Left ventricle myocardium superior (tissue), 1 donor: ENCODE results near the gene GRM4. TPM values are rescaled to one million over a fixed set of nuclear protein-coding genes. Genes with fewer than 3 reads are reported as not detected.
"Not testable (repeated sequence)": the region's sequence is repeated elsewhere in the genome, so short reads cannot be mapped to it uniquely, and the experiment has no call there.

Experiments
- ATAC-seq: fragments of 200-7000 bp; cut with Tn5 transposase; one replicate; pipeline ENCODE4 v1.9.1; 2020; ENCODE audit warnings: mild to moderate bottlenecking, moderate library complexity
- DNase-seq: peaks from one replicate; pipeline ENCODE4 v3.0.0-alpha.2; 2020
- intact Hi-C: fragments of 100-400 bp; cut with micrococcal nuclease; formaldehyde crosslinking; loops from one replicate; pipeline ENCODE4 v1.11.0; 2022
- long read RNA-seq: library from polyadenylated mRNA; unstranded; transcript quantifications from one replicate; pipeline ENCODE4 v2.0.0, GENCODE V29; 2021
- total RNA-seq: library from RNA; stranded (reverse); fragmentation: NEBNext Ultra II Directional; extraction: Animal tissue kit (Norgen Biotek cat#: 25700); gene quantifications from one replicate; pipeline ENCODE4 v1.2.1, GENCODE V29; 2021
- donor health status: DM: no; HTN: yes; CAD: no; lungs with severe emphysema.

The GRM4 gene
- not detected for total RNA-seq
- long read RNA-seq: 0 reads

GRCh38 chr6:34146021-34146782, at the start of gene GRM4:
GRM4 (minus strand) TSS chr6:34146087; CDS start chr6:34133496, 12,591 bp downstream.
- intact Hi-C loops: loop anchor here (10.0 kb wide), 1 partner anchor 91 kb away; no protein-coding TSS in a partner anchor
- ATAC-seq: no peak
- DNase-seq: no peak

GRCh38 chr6:34194772-34195171, 48.9 kb upstream of the GRM4 start:
- intact Hi-C loops: loop anchor here (10.0 kb wide), 1 partner anchor 220 kb away; no protein-coding TSS in a partner anchor
- no peak for ATAC-seq

DNA sequence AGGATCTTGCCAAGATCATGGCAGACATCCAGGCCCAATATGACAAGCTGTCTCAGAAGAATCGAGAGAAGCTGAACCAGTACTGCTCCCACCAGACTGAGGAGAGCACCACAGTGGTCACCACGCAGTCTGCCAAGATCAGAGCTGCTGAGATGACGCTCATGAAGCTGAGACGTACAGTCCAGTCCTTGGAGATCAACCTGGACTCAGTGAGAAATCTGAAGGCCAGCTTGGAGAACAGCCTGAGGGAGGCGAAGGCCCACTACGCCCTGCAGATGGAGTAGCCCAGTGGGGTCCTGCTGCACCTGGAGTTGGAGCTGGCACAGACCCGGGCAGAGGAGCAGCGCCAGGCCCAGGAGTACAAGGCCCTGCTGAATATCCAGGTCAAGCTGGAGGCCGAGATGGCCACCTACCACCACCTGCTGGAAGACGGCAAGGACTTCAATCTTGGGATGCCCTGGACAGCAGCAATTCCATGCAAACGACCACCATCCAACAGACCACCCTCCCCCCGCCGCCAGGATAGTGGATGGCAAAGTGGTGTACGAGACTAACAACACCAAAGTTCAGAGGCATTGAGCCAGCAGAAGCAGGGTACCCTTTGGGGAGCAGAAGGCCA, 44.7 kb upstream of the GRM4 start:
- intact Hi-C loops: loop anchor here (10.0 kb wide), 1 partner anchor 224 kb away; no protein-coding TSS in a partner anchor
- no peak for DNase-seq
- ATAC-seq: no peak

More at GRCh38 chr6:34194772-34195171, 48.9 kb upstream of the GRM4 start:
- DNase-seq: no peak

- intact Hi-C loops: loop anchor here (10.0 kb wide), 1 partner anchor 225 kb away; no protein-coding TSS in a partner anchor
- peak; percentile 59 for DNase-seq
These were observed 44.1 kb upstream of the GRM4 start for GRCh38 chr6:34189806-34190503.

GRCh38 chr6:34184726-34185125, 38.8 kb upstream of the GRM4 start:
- ATAC-seq, intact Hi-C loops: not testable (repeated sequence)

More at GRCh38 chr6:34189806-34190503, 44.1 kb upstream of the GRM4 start:
- no peak for ATAC-seq

DNA sequence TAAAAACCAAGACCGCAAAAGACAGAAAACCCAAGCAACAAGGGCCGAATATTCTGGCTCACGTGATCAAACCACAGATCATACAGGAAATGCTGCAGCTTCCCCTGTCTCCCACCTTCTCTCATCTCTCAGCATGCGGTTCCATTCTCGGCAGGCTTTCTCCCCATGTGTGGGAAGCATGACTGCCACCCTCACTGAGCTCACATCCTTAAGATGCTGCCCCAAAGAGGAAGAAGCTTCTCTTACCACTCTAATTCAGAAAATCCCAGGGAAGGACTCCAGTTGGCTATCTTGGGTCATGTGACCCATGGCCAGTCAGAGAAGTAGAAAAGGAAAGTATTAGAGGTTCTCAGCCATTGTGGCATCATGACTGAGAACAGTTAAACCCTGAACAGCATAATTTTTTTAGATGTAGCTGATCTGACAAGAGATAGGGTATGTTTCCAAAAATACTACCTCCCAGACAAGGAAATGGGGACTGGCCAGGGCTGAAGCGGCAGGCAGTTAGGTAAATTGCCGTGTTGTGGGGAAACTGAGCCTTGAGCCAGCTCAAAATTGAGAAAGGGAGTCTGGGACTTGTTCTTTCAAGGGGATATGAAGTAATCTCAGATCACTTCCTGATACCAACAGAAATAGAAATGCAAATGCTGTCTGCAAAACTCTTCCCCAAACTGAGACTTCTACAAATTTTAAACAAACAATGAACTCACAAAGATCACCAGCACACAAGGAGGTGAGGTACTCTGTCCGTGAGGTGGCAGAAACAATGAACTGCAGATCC, 37.1 kb upstream of the GRM4 start:
- DNase-seq: no peak
- intact Hi-C loops: no loop called here
- no peak for ATAC-seq

More at GRCh38 chr6:34184726-34185125, 38.8 kb upstream of the GRM4 start:
- not testable (repeated sequence) for DNase-seq

DNA sequence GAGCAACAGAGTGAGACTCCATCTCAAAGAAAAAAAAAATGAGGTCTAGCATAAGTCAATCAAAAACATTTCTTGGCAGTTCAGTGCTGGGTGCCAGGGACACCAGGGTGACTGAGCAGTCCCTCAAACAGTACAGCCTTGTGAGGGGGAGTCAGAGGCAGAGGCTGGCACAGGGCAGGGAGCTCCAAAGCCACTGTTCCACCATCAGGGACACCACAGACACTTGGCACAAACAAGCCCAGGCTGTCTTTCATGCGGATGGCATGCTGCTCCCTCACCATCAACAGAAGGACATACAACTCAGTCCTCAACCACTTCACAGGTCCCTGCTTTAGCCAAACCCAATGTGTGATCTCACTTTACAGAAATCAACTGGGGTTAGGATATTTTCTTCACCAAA, 36.0 kb upstream of the GRM4 start:
- ATAC-seq (no peak), DNase-seq (no peak)
- intact Hi-C loops: no loop called here

- ATAC-seq: no peak
- intact Hi-C loops: no loop called here
- DNase-seq: no peak
These were observed 33.3 kb upstream of the GRM4 start for GRCh38 chr6:34179106-34179720.

DNA sequence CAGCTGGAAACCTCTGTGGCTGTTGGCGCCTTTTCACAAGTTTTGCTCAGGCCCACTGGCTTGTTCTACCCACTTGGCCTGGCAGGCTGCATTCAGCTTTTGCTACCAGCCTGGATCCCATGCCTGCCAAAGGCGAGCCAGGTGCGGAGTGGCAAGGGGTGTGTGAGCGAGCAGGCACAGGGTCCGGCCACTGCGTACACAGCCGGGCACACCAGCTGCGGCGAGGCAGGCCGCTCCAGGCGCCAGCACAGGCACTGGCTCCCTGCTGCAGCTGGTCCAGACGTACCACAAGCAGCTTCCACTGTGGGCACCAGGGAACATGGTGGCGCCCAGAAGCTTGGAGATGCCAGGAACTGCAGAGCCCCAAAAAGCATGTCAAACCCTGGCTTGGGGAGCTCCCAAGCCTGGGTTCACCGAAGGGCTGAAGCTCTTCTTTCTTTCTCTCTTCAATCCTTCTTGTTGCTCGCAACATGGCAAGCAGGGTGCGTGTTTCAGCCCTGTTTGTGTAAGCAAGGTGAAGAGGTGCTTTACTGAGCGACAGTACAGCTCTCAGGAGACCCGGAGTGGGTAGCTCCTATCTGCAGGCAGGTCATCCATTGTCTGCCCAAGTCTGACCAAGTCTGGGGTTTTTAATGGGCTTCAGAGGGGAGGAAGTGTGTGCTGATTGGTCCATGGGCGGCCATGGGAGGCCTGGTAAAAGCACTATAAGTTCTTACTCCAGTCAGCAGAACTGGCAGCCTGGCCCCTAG, 32.6 kb upstream of the GRM4 start:
- DNase-seq (no peak), ATAC-seq (no peak)
- intact Hi-C loops: no loop called here

GRCh38 chr6:34177181-34177591, 31.3 kb upstream of the GRM4 start:
- intact Hi-C loops: no loop called here
- DNase-seq: no peak

GRCh38 chr6:34176261-34177031, 30.6 kb upstream of the GRM4 start:
- intact Hi-C loops: no loop called here
- ATAC-seq: no peak
- no peak for DNase-seq

More at GRCh38 chr6:34177181-34177591, 31.3 kb upstream of the GRM4 start:
- no peak for ATAC-seq

DNA sequence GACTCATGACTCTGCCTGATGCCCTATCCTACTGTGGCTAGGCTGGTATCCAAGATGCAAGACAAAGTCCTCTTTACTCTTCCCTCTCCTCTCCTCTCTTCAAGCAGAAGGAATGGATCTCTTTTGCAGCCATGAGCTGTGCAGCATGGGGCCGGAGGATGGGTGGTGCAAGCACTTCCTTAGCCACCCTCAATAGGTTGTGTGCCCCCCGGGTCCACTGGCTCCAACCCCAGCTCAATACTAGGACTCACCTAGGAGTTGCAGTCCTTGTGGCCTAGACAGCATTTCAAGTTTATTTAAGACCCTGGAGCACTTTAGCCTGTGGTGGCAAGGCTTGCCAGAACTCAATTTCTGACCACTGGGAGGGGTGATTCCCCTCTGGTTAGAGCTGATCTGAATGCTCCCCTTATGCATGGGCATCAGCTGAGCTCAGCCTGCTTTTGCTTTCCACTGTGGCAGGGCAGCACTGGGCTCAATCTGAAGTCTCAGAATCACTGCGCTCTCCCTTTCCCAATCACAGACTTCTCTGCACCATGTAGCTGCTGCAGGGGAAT, 29.0 kb upstream of the GRM4 start:
- DNase-seq (no peak), ATAC-seq (no peak)
- intact Hi-C loops: no loop called here

GRCh38 chr6:34172961-34173775, 27.3 kb upstream of the GRM4 start:
- no peak for ATAC-seq
- intact Hi-C loops: no loop called here
- DNase-seq: no peak

GRCh38 chr6:34170346-34170745, 24.5 kb upstream of the GRM4 start:
- DNase-seq (no peak), ATAC-seq (no peak)
- intact Hi-C loops: no loop called here

DNA sequence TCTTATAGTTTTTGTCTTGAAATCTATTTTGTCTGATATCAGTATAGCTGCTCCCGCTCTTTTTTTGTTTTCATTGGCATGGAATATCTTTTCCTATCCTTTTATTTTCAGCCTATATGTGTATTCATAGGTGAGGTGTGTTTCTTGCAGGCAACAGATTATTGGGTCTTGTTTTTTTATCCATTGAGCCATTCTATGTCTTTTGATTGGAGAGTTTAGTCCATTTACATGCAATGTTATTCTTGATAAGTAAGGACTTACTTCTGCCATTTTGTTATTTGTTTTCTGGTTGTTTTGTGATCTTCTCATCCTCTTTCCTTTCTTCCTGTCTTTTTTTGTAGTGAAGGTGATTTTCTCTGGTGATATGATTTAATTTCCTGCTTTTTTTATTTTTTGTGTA, 24.0 kb upstream of the GRM4 start:
- no peak for DNase-seq
- intact Hi-C loops: no loop called here
- no peak for ATAC-seq

DNA sequence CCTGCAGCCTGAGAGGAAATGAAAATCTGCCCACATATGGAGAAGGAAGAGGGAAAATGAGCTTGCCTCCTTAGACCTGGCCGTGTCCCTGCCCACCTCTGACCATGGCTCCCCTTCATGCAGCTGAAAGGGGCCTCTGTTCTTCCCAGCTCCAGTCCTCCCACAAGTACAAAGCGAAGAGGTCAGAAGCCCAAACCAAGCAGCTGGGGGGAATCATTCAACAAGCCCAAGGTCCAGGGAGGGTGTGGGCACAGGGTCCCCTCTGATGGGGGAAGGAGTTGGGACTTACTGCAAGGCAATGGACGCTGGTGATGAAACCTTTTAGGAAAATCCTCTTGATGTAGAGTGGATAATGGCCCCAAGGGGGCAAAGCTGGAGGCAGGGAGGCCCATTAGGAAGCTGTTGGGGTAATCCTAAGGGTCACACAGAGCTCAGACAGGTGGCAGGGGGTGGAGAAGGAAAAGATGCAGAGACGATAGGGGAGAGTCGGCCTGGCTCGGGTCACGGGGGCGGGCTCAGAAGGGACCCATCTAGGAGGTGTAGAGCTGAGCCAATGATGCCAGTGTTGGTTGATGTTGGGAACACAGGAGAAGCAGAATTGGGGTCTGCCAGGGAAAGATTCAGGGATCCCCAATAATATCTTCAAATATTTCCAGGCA, 16.1 kb upstream of the GRM4 start:
- DNase-seq: no peak
- intact Hi-C loops: no loop called here
- ATAC-seq: no peak
